Measurements from ENCODE around the gene RAB11FIP3. TPM values are rescaled to one million over a fixed set of nuclear protein-coding genes. Genes with fewer than 3 reads are reported as not detected.

The RAB11FIP3 gene
- total RNA-seq, 1 experiment from 2014 or later, result 37.5 TPM

- Mint-ChIP-seq H3K27me3 (ENCODE audit: insufficient read depth, unreplicated experiment) (no peaks in the 10 kb centered on the region), H3K4me3 (ENCODE audit: unreplicated experiment) (peak overlapping the region; percentile 90), H3K9me3 (ENCODE audit: unreplicated experiment) (no peaks in the 10 kb centered on the region), H3K4me1 (ENCODE audit: insufficient read depth, unreplicated experiment) (peaks cover 8% of the 10 kb centered on the region), H3K27ac (ENCODE audit: low read depth, unreplicated experiment) (peak overlapping the region; percentile 88), H3K36me3 (ENCODE audit: insufficient read depth, unreplicated experiment) (peaks cover 26% of the 10 kb centered on the region)
- DNase-seq (ENCODE audit: unreplicated experiment), result no peak
- BruUV-seq (replicated peaks), result TSS peak; percentile 41
- POLR2A ChIA-PET, result interaction anchor here (0.6 to 4.0 kb wide), 4 partner anchors 41 to 125 kb away, joined by 3 to 23 read pairs (median 4); partner anchors contain the start of gene PIGQ
- no peak for TF ChIP-seq CTCF (IDR thresholded peaks at IDR 0.05; ENCODE audit: unreplicated experiment)
- CTCF ChIA-PET, result interaction anchor here (0.6 to 0.7 kb wide), 3 partner anchors 38 to 665 kb away, joined by 3 to 5 read pairs (median 3); no protein-coding TSS in a partner anchor
- intact Hi-C loops (cut with micrococcal nuclease), result loop anchor here (10.0 kb wide), 1 partner anchor 104 kb away; the partner anchor contains the start of gene RAB11FIP3
These were observed 103.6 kb downstream of the RAB11FIP3 start for GRCh38 chr16:529012-529575.

GRCh38 chr16:530111-530817 is 104.8 kb downstream of the RAB11FIP3 start:
- no peak for TF ChIP-seq CTCF (IDR thresholded peaks at IDR 0.05; ENCODE audit: unreplicated experiment)
- DNase-seq (ENCODE audit: unreplicated experiment), result no peak
- intact Hi-C loops (cut with micrococcal nuclease), result no loop called here
- ChIA-PET POLR2A (no interaction called here), CTCF (no interaction called here)
- H3K36me3 Mint-ChIP-seq (ENCODE audit: insufficient read depth, unreplicated experiment), result peaks cover 30% of the 10 kb centered on the region
- no peak overlapping the region for H3K27ac Mint-ChIP-seq (ENCODE audit: low read depth, unreplicated experiment)
- H3K9me3 Mint-ChIP-seq (ENCODE audit: unreplicated experiment), result no peaks in the 10 kb centered on the region
- no peaks in the 10 kb centered on the region for H3K27me3 Mint-ChIP-seq (ENCODE audit: insufficient read depth, unreplicated experiment)
- H3K4me3 Mint-ChIP-seq (ENCODE audit: unreplicated experiment), result peak overlapping the region; percentile 90
- H3K4me1 Mint-ChIP-seq (ENCODE audit: insufficient read depth, unreplicated experiment), result peaks cover 7% of the 10 kb centered on the region
- no TSS peak for BruUV-seq (replicated peaks)

- ChIA-PET CTCF (no interaction called here), POLR2A (interaction anchor here (0.7 kb wide), 4 partner anchors 21 to 107 kb away, joined by 3 to 5 read pairs (median 3); no protein-coding TSS in a partner anchor)
- peaks cover 34% of the 10 kb centered on the region for H3K36me3 Mint-ChIP-seq (ENCODE audit: insufficient read depth, unreplicated experiment)
- no peak for TF ChIP-seq CTCF (IDR thresholded peaks at IDR 0.05; ENCODE audit: unreplicated experiment)
- no peaks in the 10 kb centered on the region for H3K27me3 Mint-ChIP-seq (ENCODE audit: insufficient read depth, unreplicated experiment)
- H3K4me1 Mint-ChIP-seq (ENCODE audit: insufficient read depth, unreplicated experiment), result no peaks in the 10 kb centered on the region
- H3K4me3 Mint-ChIP-seq (ENCODE audit: unreplicated experiment), result no peak overlapping the region
- no peak overlapping the region for H3K27ac Mint-ChIP-seq (ENCODE audit: low read depth, unreplicated experiment)
- intact Hi-C loops (cut with micrococcal nuclease), result no loop called here
- BruUV-seq (replicated peaks), result no TSS peak
- no peak for DNase-seq (ENCODE audit: unreplicated experiment)
- H3K9me3 Mint-ChIP-seq (ENCODE audit: unreplicated experiment), result no peaks in the 10 kb centered on the region
These were observed 106.2 kb downstream of the RAB11FIP3 start for GRCh38 chr16:531494-532125.

Data from MCF 10A (cell line).